ENCODE measurements around the gene CADM3. TPM values are rescaled to one million over a fixed set of nuclear protein-coding genes. Genes with fewer than 3 reads are reported as not detected.

CADM3 gene
- polyA plus RNA-seq (2012; ENCODE audit: insufficient read depth, insufficient read length): not detected

GRCh38 chr1:159171254-159171687 is at the start of gene CADM3:
CADM3 (plus strand) TSS chr1:159171615; CDS start chr1:159171766, 151 bp downstream.
- DNase-seq (ENCODE audit: low read depth, low spot score): no peak
- H3K4me3 ChIP-seq (ENCODE audit: low read length): no peak within 1 kb of the TSS

GRCh38 chr1:159122005-159122621 is 49.3 kb upstream of the CADM3 start:
- no peak overlapping the region for H3K4me3 ChIP-seq (ENCODE audit: low read length)
- DNase-seq (ENCODE audit: low read depth, low spot score): no peak

GRCh38 chr1:159123587-159123986 is 47.8 kb upstream of the CADM3 start:
- no peak overlapping the region for H3K4me3 ChIP-seq (ENCODE audit: low read length)
- no peak for DNase-seq (ENCODE audit: low read depth, low spot score)

- peak; percentile 41 for DNase-seq (ENCODE audit: low read depth, low spot score)
- no peak overlapping the region for H3K4me3 ChIP-seq (ENCODE audit: low read length)
These were observed 39.0 kb upstream of the CADM3 start for GRCh38 chr1:159132271-159132881.

GRCh38 chr1:159140474-159140873 is 30.9 kb upstream of the CADM3 start:
- no peak overlapping the region for H3K4me3 ChIP-seq (ENCODE audit: low read length)
- no peak for DNase-seq (ENCODE audit: low read depth, low spot score)

GRCh38 chr1:159141584-159142390 is 29.6 kb upstream of the CADM3 start:
- DNase-seq (ENCODE audit: low read depth, low spot score): no peak
- H3K4me3 ChIP-seq (ENCODE audit: low read length): no peak overlapping the region

GRCh38 chr1:159142391-159142663 is 29.1 kb upstream of the CADM3 start:
- H3K4me3 ChIP-seq (ENCODE audit: low read length): no peak overlapping the region
- no peak for DNase-seq (ENCODE audit: low read depth, low spot score)

- DNase-seq (ENCODE audit: low read depth, low spot score): no peak
- no peak overlapping the region for H3K4me3 ChIP-seq (ENCODE audit: low read length)
These were observed 28.5 kb upstream of the CADM3 start for GRCh38 chr1:159142726-159143510.

- no peak overlapping the region for H3K4me3 ChIP-seq (ENCODE audit: low read length)
- DNase-seq (ENCODE audit: low read depth, low spot score): no peak
These were observed 26.8 kb upstream of the CADM3 start for GRCh38 chr1:159144571-159144970.

- no peak overlapping the region for H3K4me3 ChIP-seq (ENCODE audit: low read length)
- no peak for DNase-seq (ENCODE audit: low read depth, low spot score)
These were observed 24.4 kb upstream of the CADM3 start for GRCh38 chr1:159146980-159147379.

- no peak overlapping the region for H3K4me3 ChIP-seq (ENCODE audit: low read length)
- no peak for DNase-seq (ENCODE audit: low read depth, low spot score)
These were observed 19.4 kb upstream of the CADM3 start for GRCh38 chr1:159152031-159152430.

- no peak overlapping the region for H3K4me3 ChIP-seq (ENCODE audit: low read length)
- DNase-seq (ENCODE audit: low read depth, low spot score): peak; percentile 55
These were observed 10.3 kb upstream of the CADM3 start for GRCh38 chr1:159161001-159161718.

GRCh38 chr1:159161719-159162026 is 9.7 kb upstream of the CADM3 start:
- DNase-seq (ENCODE audit: low read depth, low spot score): no peak
- H3K4me3 ChIP-seq (ENCODE audit: low read length): no peak overlapping the region

GRCh38 chr1:159162516-159163265 is 8.7 kb upstream of the CADM3 start:
- no peak for DNase-seq (ENCODE audit: low read depth, low spot score)
- no peak overlapping the region for H3K4me3 ChIP-seq (ENCODE audit: low read length)

GRCh38 chr1:159163614-159164228 is 7.7 kb upstream of the CADM3 start:
- no peak overlapping the region for H3K4me3 ChIP-seq (ENCODE audit: low read length)
- DNase-seq (ENCODE audit: low read depth, low spot score): no peak

- H3K4me3 ChIP-seq (ENCODE audit: low read length): no peak overlapping the region
- DNase-seq (ENCODE audit: low read depth, low spot score): no peak
These were observed 3.4 kb upstream of the CADM3 start for GRCh38 chr1:159168043-159168442.

- no peak for DNase-seq (ENCODE audit: low read depth, low spot score)
- H3K4me3 ChIP-seq (ENCODE audit: low read length): no peak overlapping the region
These were observed 776 bp upstream of the CADM3 start for GRCh38 chr1:159170639-159171038.

Measured in Jurkat, Clone E6-1 (cell line).